K562 (cell line): ENCODE data around the gene CACNA1C. TPM values are rescaled to one million over a fixed set of nuclear protein-coding genes. Genes with fewer than 3 reads are reported as not detected.

Experiments
- ATAC-seq: fragments of 200-7000 bp; cut with Tn5 transposase; 3 replicates; pipeline ENCODE4 v1.9.1; 2020; ENCODE audit warnings: moderate library complexity
- BruUV-seq: library from RNA; stranded (reverse); fragments of 400-500 nt; replicated peaks from 2 replicates; lab custom pipeline; 2021; lab: Mats Ljungman, UMichigan
- CTCF ChIA-PET: fragments of 300-600 bp; formaldehyde crosslinking; extraction: SDS; loops from one replicate; lab custom pipeline; 2021; ENCODE audit warnings: low intra/inter-chr PET ratio; lab: Yijun Ruan, JAX
- POLR2A ChIA-PET: fragments of 300-600, 350-650 bp; sonication (Branson Sonifier 250); formaldehyde crosslinking; extraction: SDS; loops from one replicate; lab custom pipeline; 2021; ENCODE audit warnings: antibody characterized with exemption, inconsistent platforms; lab: Yijun Ruan, JAX
- DNase-seq, 4 experiments: peaks; one replicate each; pipeline versions ENCODE4 v3.0.0 to v3.0.0-alpha.2; 2011 to 2018; ENCODE audit warnings: low spot score in 3 of 4, mixed read lengths in 3 of 4; ENCODE audit errors: extremely low read depth in 1 of 4
- FAIRE-seq: peaks from 2 replicates; lab custom pipeline; 2011; peaks lifted over from hg19 to GRCh38; lab: Jason Lieb, UNC
- H2AFZ ChIP-seq: 2 replicates; pipeline ENCODE4 v1.6.0; 2011; ENCODE audit warnings: low read depth, low read length, control low read depth, inconsistent platforms
- H3K27ac ChIP-seq: fragments of 200-600 bp; 3 replicates; pipeline ENCODE4 v1.8.0; 2011; ENCODE audit warnings: low read depth, mild to moderate bottlenecking, control low read depth, inconsistent platforms, low read length, moderate library complexity, mixed read lengths; ENCODE audit errors: extremely low read depth
- H3K27me3 ChIP-seq, 2 experiments: fragments of 300-600 bp in 1 of 2; 2 replicates in 1 of 2; 3 replicates in 1 of 2; pipeline versions ENCODE4 v1.6.0 to v1.8.0; 2011; ENCODE audit warnings: inconsistent platforms in 2 of 2, low read length in 2 of 2, mild to moderate bottlenecking in 1 of 2, mixed read lengths in 1 of 2, moderate library complexity in 1 of 2; ENCODE audit not compliant: control insufficient read depth in 2 of 2, insufficient read depth in 2 of 2
- H3K36me3 ChIP-seq: fragments of 300-600 bp; 3 replicates; pipeline ENCODE4 v1.8.0; 2011; ENCODE audit warnings: mild to moderate bottlenecking, low read length, inconsistent platforms; ENCODE audit not compliant: control insufficient read depth, insufficient read depth
- H3K4me1 ChIP-seq, 2 experiments: fragments of 200-600 bp in 1 of 2; replicated peaks in 1 of 2; 2 replicates in 1 of 2; 3 replicates in 1 of 2; pipeline versions ENCODE4 v1.5.1 to v1.8.0; 2011; ENCODE audit warnings: inconsistent platforms in 2 of 2, low read length in 2 of 2, mild to moderate bottlenecking in 1 of 2, mixed read lengths in 1 of 2, moderate library complexity in 1 of 2; ENCODE audit not compliant: control insufficient read depth in 2 of 2, insufficient read depth in 2 of 2
- H3K4me2 ChIP-seq: 2 replicates; pipeline ENCODE4 v1.6.1; 2011; ENCODE audit warnings: low read length, control low read depth, inconsistent platforms, mixed read lengths; ENCODE audit not compliant: insufficient read depth
- H3K4me3 ChIP-seq: fragments of 200-600 bp; sonication (generic), shearing (Covaris generic); 2 replicates; pipeline ENCODE4 v1.5.1; 2016; ENCODE audit warnings: control low read depth, inconsistent platforms
- H3K79me2 ChIP-seq: fragments of 200-600 bp; 3 replicates; pipeline ENCODE4 v1.8.0; 2011; ENCODE audit warnings: low read length, inconsistent platforms; ENCODE audit not compliant: control insufficient read depth, insufficient read depth
- H3K9ac ChIP-seq, 2 experiments: 2 replicates each; pipeline versions ENCODE4 v1.6.0 to v1.6.1; 2011; ENCODE audit warnings: low read depth in 2 of 2, low read length in 2 of 2, control low read depth in 1 of 2, inconsistent platforms in 1 of 2, mild to moderate bottlenecking in 1 of 2, mixed read lengths in 1 of 2; ENCODE audit not compliant: insufficient read depth in 1 of 2
- H3K9me1 ChIP-seq: one replicate; pipeline ENCODE4 v1.6.0; 2011; ENCODE audit warnings: inconsistent platforms, mild to moderate bottlenecking, low read length, moderate library complexity; ENCODE audit not compliant: control insufficient read depth, insufficient read depth
- H3K9me3 ChIP-seq: replicated peaks from 2 replicates; pipeline ENCODE4 v1.5.1; 2011; ENCODE audit warnings: low read depth, low read length, inconsistent platforms; ENCODE audit not compliant: control insufficient read depth, insufficient read depth
- H4K20me1 ChIP-seq: replicated peaks from 2 replicates; pipeline ENCODE4 v1.6.1; 2011; ENCODE audit warnings: low read length, inconsistent platforms, mixed read lengths; ENCODE audit not compliant: control insufficient read depth, insufficient read depth
- ATF1 ChIP-seq, 2 experiments: fragments of 450-650 bp in 1 of 2; IDR thresholded peaks; 2 replicates each; pipeline ENCODE4 v1.6.1; 2016; ENCODE audit warnings: missing compliant biosample characterization in 1 of 2, missing genetic modification characterization in 1 of 2
- CHD1 ChIP-seq: fragments of 200-600 bp; sonication (generic); IDR thresholded peaks from one replicate; pipeline ENCODE4 v1.6.1; 2012; ENCODE audit warnings: mild to moderate bottlenecking, moderate library complexity, low read length, inconsistent platforms
- DPF2 ChIP-seq: fragments of 450-650 bp; IDR thresholded peaks from 2 replicates; pipeline ENCODE4 v1.6.1; 2016
- E2F4 ChIP-seq: sonication (generic); formaldehyde crosslinking; IDR thresholded peaks from 2 replicates; pipeline ENCODE4 v1.8.0; 2022; ENCODE audit warnings: mild to moderate bottlenecking, low read depth, missing genetic modification reagents
- FOXK2 ChIP-seq, 2 experiments: fragments of 450-650 bp; IDR thresholded peaks in 1 of 2; conservative IDR thresholded peaks in 1 of 2; 2 replicates each; pipeline ENCODE4 v1.6.1; 2016; ENCODE audit warnings: low read depth in 2 of 2, mild to moderate bottlenecking in 1 of 2
- GABPB2 ChIP-seq: fragments of 250-450 bp; sonication (Bioruptor Pico); conservative IDR thresholded peaks from 2 replicates; pipeline ENCODE4 v1.5.1; 2021; ENCODE audit warnings: mild to moderate bottlenecking
- KLF16 ChIP-seq: IDR thresholded peaks from 2 replicates; pipeline ENCODE4 v1.6.1; 2016; ENCODE audit warnings: antibody characterized with exemption
- NELFE ChIP-seq: IDR thresholded peaks from 2 replicates; pipeline ENCODE4 v1.6.1; 2011; ENCODE audit warnings: mild to moderate bottlenecking; ENCODE audit not compliant: insufficient read depth, insufficient read length
- SOX6 ChIP-seq: fragments of 450-650 bp; IDR thresholded peaks from 2 replicates; pipeline ENCODE4 v1.6.1; 2014; ENCODE audit warnings: mild to moderate bottlenecking
- ZBED1 ChIP-seq: IDR thresholded peaks from 2 replicates; pipeline ENCODE4 v1.6.1; 2014
- ZNF197 ChIP-seq: fragments of 200-800 bp; sonication (Bioruptor generic); IDR thresholded peaks from 2 replicates; pipeline ENCODE4 v1.6.1; 2016; ENCODE audit warnings: low read depth, missing genetic modification characterization, missing compliant biosample characterization
- ZNF668 ChIP-seq: fragments of 250-450 bp; sonication (Bioruptor Pico); IDR thresholded peaks from 2 replicates; pipeline ENCODE4 v1.8.0; 2022; ENCODE audit warnings: mild to moderate bottlenecking, inconsistent platforms
- ZNF75A ChIP-seq: fragments of 450-650 bp; formaldehyde crosslinking; IDR thresholded peaks from 2 replicates; pipeline ENCODE4 v1.4.0; 2020; ENCODE audit warnings: mild to moderate bottlenecking
- WGBS: fragments of 100-300 bp; shearing (Covaris generic); methylation state at CpG from one replicate; pipeline ENCODE4 v1.1.6; 2016; ENCODE audit warnings: low coverage, mixed read lengths; ENCODE audit not compliant: insufficient coverage; ENCODE audit errors: missing lambda C conversion rate; 5-methylcytosine and 5-hydroxymethylcytosine counted together
- in situ Hi-C: fragments of 300-500 bp; cut with MboI; formaldehyde crosslinking; loops from 4 replicates; pipeline ENCODE4 v1.15.0; 2018; ENCODE audit warnings: inconsistent platforms, mixed read lengths
- intact Hi-C: fragments of 100-400 bp; cut with micrococcal nuclease; formaldehyde crosslinking; loops from 2 replicates; pipeline ENCODE4 v1.14.2; 2022
- polyA plus RNA-seq, 8 experiments: library from polyadenylated mRNA; depleted of rRNA in 4 of 8; stranded (reverse) in 5 of 8; unstranded in 3 of 8; fragments of >200 nt; fragmentation: Nextera tagmentation in 2 of 8; fragmentation: Illumina TruSeq in 1 of 8; extraction: Ambion mirVana in 2 of 8; extraction: Trizol in 1 of 8; gene quantifications; 2 replicates each; pipeline versions ENCODE4 v1.2.1 to v1.2.3, GENCODE V29; 2011 to 2014; ENCODE audit warnings: inconsistent platforms in 1 of 8, missing spikeins in 1 of 8
- total RNA-seq, 7 experiments: library from RNA; depleted of rRNA in 6 of 7; stranded (reverse); fragments of >200 nt in 6 of 7; fragmentation: Illumina TruSeq in 2 of 7; extraction: Trizol in 2 of 7; gene quantifications; 2 replicates each; pipeline versions ENCODE4 v1.2.1 to v1.2.3, GENCODE V29; 2011 to 2021; ENCODE audit warnings: low replicate concordance in 1 of 7

Gene CACNA1C
- total and polyA plus RNA-seq, 9 of the 15 experiments (the other 6 are each of a cell fraction or from before 2014, with no cell fraction given), result not detected

GRCh38 chr12:2355604-2356003 is 302.8 kb downstream of the CACNA1C start (continued):
- TF ChIP-seq ATF1 (CRISPR knock-in tag; IDR thresholded peaks at IDR 0.05) (no peak), ATF1 (tag; IDR thresholded peaks at IDR 0.05) (no peak), ZNF197 (CRISPR knock-in tag) (no peak), ZBED1 (no peak), SOX6 (no peak), GABPB2 (no peak), KLF16 (no peak), E2F4 (CRISPR knock-in tag) (no peak), DPF2 (no peak), ZNF668 (no peak)

- Histone ChIP-seq H3K9me1 (no peaks in the 10 kb centered on the region), H4K20me1 (no peaks in the 10 kb centered on the region), H3K4me2 (no peak overlapping the region), H3K4me1 (no peaks in the 10 kb centered on the region), H3K79me2 (no peaks in the 10 kb centered on the region), H3K4me3 (no peak overlapping the region), H3K9ac (no peak overlapping the region), H2AFZ (no peak overlapping the region), H3K27ac (no peak overlapping the region)
- no TSS peak for BruUV-seq
- ATAC-seq (no peak), DNase-seq (no peak)
- CTCF ChIA-PET, result no interaction called here
- WGBS, result 0% methylated on average over 6 of the region's 7 CpGs
- TF ChIP-seq NELFE (no peak), CHD1 (no peak), FOXK2 (conservative IDR thresholded peaks at IDR 0.05 in 1 of 2, IDR thresholded peaks at IDR 0.05 in 1 of 2; ENCODE audit: low read depth in 2 of 2) (no peak), ZNF75A (CRISPR knock-in tag) (no peak)
- TF ChIP-seq, all 486 proteins: peak for 0
- in situ Hi-C loops (no loop called here), intact Hi-C loops (no loop called here)
- Histone ChIP-seq H3K9me3 (no peaks in the 10 kb centered on the region), H3K27me3 (peaks cover 0 to 21% of the 10 kb centered on the region in 2 experiments; a peak in 2 of 5 replicates), H3K36me3 (no peaks in the 10 kb centered on the region)
- no peak for FAIRE-seq
- POLR2A ChIA-PET, result interaction anchor here (0.8 kb wide), 1 partner anchor 9 kb away, joined by 3 read pairs; no protein-coding TSS in a partner anchor
These were observed 303.9 kb downstream of the CACNA1C start for GRCh38 chr12:2356601-2357125.
